NCI-H69 (cell line): ENCODE measurements around the gene PNPT1.
A peak's percentile ranks its signal among the peaks of the same experiment; 100 is the strongest.
"Not testable (repeated sequence)": the region's sequence is repeated elsewhere in the genome, so short reads cannot be mapped to it uniquely, and the experiment has no call there.

ENCODE experiments used
- DNase-seq: peaks from one replicate; lab custom pipeline; 2025; lab: John Stamatoyannopoulos, UW

PNPT1 gene

DNA sequence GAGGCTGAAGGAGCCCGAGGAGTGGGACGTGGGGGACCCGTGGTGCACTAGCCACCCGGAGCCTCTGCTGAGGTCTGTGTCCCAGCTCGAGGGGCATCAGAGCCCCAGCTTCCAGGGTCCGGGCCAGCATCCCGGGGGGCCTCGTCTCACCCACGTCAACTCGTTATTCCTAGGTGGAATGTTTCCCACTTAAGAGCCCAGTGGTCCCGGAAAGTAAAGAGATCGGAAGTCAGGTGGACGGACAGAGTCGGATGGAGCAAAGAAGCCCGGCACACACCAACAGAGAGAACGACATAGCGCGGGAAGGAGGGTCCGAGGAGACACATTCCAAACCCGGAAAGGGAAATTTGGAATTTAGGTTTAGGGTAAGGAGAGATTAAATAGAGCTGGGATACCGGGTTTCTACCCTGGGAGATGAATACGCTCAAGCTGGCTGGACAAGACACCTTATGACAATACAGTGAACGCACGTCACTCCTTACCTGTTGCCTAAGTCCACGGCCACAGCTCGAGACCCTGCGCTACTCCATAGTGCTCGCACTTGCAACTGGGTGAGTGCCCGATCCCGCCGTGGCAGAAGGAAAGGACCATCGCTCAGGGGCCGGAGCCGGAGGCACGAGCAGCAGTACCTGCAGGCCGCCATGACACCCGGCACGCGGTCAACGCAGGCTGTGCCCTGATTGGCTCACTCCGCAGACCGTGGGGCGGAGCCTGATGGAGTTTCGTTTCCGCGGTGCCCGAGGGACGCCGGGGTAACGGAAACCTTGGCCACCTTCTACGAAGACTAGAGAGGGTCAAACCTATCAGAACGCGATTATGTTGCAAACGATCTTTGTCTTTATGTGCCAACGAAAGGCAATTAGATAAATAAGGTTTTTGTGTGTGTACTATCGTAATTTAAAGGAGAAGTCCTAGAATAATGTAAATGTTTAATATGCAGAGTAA is at the start of gene PNPT1:
Gene PNPT1 (minus strand): TSS at position 664 of the 945 bp plus-strand sequence. CDS start 21 bp downstream, at position 643.
- DNase-seq: peak; percentile 94

DNA sequence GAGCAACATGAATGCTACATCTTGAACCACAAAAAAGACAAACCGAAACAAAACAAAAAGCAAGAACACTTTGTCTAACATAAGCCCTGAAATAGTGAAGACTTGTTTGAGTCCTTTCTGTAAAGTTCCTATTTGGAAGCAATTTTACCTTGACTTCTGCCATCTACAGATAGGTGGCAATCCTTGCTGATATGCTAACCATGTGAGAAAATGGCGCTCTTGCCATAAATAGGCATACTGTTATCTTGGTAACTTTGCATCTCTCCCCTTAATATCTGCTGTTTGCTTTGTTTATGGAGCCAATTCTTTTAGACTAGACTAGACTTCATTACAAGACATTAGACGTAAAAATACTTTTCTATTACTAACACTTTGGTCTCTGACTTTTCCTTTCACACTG is 49.4 kb upstream of the PNPT1 start:
- DNase-seq: no peak

DNA sequence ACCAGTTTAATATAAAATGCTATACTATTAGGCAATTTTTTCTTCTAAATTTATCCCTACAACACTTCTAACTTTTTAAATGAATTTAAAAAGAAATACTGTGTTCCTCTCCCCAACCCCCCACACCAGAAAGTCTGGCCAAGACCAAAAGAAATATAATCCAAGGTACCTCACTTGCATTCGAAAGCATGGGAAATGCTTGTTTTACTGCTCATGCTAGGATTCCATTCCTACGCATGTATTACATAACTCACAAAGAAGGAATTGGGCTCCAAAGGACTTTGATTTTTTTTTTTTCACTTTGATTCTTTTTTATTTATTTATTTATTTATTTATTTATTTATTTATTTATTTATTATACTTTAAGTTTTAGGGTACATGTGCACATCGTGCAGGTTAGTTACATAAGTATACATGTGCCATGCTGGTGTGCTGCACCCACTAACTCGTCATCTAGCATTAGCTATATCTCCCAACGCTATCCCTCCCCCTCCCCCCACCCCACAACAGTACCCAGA is 42.4 kb upstream of the PNPT1 start:
- DNase-seq: not testable (repeated sequence)

DNA sequence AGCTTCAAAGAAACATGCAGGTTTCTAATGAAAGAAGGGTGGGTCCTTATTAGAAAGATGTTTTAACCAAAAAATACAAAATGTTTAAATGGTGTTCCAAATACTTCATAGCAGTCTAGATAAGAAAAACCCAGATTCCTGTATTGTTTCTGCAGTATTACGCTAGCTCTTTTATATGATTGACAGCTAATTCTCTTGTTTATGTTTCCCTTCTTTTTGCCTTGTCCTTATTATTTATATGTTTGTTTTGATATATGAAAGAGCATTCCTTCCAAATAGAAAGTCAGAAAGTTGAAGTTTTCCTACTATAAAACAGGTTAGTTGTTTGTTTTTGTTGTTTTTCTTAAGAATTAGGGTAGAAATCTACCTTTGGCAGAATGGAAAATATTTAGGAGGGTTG is 41.1 kb upstream of the PNPT1 start:
- no peak for DNase-seq

DNA sequence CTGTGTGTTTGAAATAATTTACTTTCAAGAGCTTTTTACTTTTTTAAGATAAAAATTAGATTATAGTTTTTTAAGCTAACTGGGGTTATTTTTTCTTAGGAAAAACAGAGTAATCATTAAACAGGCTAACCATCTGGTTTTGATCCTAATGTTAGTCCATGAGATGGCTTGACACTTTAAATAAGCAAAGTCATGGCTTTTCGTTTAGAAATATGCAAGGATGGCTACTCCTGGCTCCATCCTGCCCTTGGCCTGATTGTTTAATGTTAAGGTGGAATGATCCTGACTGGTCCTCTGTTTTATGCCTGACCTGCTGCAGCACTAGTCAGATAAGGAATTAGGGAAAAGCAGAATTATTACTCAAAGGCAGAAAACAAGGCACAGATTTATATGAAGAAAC is 39.7 kb upstream of the PNPT1 start:
- DNase-seq: no peak

DNA sequence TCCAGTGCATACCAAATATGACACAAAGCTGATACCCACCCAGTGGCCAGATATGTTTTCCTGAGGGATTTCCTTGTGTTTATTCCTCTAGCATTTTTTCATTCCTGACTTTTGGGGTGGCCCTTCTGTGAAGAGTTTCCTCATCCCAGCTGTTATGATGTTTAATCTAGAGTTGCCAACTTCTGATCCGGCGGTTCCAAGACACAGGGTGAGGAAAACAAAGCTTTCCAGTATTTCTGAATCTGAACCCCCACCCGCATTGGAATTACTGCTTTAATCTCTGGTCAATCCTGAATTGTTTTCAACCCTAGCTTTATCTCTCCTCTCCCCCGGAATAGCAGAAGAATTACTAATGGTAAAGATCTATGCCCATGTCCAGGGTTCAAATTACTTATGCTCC is 39.2 kb upstream of the PNPT1 start:
- no peak for DNase-seq

DNA sequence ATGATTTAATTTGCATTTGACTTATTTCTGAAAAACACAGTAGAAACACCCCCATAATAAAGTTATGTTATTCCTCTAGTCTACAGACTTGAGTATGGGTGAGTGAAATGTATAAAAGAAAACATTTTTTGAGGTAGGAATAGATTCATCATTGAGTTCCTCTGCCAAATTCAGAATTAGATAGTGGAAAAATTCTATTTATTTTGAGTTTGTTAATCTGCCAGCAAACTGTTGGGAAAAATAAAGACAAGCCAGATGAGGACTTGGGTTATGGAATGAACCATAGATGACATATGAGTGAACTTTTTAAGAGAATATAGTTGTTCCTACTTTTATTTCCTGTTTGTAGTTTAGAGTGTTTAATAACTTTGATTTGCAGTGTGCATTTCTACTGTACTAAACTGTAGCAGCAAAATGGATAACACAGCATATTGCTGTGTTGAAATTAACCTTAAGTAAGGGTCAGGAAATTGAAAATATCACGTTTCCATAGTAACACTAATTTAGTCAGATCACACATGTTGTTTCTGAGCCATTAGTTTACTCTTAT is 35.6 kb upstream of the PNPT1 start:
- no peak for DNase-seq

DNA sequence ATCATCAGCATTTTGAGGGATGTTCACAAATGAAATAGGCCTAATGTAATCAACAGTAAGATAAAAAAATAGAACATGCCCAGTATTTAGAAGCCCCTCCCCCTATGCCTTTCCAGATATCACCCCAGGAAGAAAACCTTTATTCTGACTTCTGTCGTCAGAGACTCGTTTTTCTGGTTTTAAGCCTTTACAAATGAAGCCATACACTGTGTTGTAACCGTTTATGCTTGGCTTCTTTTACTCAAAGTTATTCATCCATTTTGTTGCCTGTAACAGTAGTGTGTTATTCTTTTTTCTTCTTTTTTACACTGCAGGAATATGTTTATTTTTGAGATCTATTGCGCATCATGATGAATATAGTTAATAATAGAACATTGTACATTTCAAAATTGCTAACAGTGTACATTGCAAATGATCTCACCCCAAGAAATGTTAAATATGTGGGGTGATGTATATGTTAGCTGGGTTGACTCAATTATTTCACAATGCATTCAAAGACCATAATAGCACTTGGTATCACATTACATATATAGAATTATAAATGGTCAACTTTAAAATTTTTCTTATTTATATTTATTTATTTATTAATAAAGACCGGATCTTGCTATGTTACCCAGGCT is 28.1 kb upstream of the PNPT1 start:
- DNase-seq: no peak

DNA sequence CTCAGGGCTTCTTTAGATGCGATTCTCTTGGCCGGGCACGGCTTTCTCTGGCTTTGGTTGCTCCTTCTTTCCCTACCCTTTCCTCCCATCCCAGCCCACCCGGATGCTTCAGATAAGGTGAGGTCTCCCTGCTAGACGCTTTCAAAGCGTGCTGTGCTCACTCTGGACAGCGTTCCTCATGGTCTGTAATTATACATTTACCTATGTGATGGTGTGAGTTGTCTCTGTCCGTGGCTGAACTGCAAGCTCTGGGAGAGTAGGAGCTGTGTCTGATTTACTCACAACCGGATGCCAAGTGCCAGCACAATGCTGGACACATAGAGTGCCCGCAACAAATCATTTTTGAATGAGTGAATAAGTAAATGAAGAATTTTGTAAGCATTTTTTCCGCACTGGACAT is 26.8 kb upstream of the PNPT1 start:
- peak; percentile 84 for DNase-seq

DNA sequence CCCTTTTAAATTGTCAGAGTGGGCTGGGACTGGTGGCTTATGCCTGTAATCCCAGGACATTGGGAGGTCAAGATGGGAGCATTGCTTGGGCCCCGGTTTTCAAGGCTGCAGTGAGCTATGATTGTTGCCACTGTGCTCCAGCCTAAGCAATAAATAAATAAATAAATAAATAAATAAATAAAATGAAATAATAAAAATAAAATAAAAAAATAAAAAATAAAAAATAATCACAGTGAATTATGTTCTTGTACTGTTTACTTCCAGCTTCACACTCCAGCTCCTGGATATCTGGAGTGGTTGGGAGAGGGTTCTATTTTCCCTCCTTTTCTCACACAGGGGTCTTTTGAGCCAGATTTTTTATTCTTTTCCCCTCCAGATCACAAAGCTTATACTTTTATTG is 26.2 kb upstream of the PNPT1 start:
- no peak for DNase-seq

DNA sequence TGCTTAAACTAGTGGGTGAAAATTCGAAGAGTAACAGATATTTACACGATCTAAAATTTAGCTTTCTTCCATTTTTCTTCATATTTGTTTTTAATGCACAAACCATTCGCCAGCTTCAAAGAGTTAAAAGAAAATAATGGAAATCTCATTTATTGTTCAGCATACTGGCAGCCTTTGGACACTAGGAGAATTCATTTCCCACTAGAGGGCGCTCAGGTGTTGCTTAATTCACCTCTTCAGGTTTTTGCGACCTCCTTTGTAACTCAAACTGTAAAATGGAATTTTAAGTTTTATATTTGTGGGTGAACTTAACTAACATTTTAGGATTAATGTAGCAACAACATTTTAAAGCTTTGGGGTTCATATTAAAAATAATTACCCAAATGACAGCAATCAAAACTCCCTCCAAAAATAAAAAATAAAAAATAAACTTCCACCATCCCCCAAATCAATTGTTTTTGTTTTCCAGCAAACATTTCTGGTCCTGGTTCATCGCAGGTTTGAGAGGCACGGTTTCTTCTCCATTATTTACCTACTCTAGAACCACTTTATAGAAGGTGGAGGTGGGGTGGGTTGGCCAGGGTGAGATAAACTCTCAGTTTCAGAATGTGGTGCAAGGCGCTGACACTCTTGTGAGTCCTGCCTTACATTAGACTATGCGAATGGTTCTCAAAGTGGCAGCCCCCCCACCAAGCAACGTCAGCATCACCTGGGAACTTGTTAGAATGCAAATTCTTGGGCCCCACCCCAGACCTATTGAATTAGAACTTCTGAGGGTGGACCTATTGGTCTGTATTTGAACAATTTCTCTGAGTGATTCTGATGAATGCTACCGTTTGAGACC is 24.7 kb upstream of the PNPT1 start:
- peak; percentile 75 for DNase-seq

DNA sequence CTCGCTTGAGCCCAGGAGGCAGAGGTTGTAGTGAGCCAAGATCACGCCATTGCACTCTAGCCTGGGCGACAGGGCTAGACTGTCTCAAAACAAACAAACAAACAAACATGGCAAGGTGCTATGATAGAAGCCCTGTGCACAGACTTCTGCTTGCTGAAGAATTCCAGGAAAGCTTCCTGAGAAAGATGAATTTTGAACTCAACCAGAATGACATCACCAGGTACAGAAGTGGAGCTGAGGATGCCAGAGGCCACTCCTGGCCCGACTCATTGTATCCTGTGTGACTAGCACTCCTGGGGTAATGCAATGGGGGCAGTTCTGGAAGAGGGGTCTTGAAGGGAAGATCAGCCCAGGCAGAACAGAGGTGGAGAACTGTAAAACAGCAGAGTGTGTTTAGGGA is 22.0 kb upstream of the PNPT1 start:
- no peak for DNase-seq

DNA sequence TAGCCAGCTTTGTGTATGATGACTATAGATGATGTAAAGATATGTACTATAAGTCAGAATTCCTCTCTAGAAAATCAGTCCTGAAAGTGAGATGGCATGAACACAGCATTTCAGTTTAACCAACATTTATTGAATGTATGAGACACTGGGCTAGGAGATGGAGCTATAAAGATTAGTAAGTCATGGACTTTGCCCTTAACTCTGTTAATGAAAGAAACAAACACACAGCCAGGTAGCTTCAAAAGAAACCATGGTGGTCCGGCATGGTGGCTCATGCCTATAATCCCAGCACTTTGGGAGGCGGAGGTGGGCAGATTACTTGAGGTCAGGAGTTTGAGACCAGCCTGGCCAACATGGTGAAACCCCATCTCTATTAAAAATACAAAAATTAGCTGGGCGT is 21.5 kb upstream of the PNPT1 start:
- DNase-seq: not testable (repeated sequence)

DNA sequence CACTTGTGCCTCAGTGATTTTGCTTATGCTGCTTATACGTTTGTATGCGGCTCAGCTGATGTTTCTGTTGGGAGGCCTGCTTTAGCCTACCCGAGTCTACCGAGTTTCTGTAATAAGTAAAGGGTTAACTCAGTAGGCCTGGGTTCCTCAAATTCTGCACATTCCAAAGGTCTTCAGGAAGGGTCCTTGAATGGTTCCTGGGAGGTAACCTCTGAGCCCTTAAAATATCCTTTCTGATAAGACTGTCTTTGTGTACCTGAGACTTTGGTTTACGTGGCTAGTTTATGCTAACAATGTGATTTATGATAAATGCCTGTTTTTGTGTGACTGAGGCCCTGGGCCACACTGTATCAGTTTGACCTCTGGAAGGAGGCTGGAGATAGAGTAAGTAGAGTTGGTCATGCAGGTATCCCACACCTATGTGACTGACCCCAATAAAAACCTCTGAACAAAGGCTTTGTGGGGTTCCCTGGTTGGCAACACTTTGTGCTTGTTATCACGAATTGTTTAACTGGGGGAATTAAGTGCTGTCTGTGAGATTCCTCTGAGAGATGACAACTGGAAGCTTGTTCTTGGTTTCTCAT is 18.9 kb upstream of the PNPT1 start:
- DNase-seq: no peak

DNA sequence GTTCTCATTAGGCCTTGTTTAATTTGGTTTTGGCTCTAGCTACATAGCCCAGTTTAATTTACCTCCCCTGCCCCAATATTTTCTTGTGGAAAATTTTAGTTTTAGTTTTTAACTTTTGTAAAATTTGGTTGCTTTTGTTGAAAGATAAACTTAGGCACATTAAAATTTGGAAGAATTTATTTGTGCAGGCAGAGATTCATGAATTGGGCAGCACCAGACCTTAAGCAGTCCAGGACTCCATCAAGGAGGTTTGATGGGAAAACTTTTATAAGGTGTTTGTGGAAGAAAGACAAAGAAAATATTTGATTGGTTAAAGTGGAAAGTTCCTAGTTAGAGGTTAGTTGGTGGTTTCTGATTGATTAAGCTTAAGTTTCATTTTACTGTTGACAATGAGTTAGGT is 16.4 kb upstream of the PNPT1 start:
- no peak for DNase-seq

DNA sequence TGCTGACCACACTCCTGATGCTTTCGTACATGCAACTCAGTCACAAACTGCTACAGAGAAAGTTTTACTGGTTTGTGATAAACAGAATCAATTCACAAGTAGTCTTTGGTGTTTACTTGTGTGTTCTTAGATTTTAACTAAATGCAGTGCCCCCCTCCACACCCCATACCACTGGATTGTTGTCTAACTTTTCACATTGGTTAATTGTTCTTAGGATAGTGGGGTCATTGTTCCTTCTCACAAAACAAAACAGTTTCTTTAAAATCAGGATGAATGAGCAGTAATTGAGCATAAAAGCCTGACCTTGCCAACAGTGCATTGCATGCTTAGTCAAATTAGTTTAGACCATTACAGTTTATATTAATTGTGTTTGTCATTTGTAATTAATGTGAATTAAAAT is 14.1 kb upstream of the PNPT1 start:
- no peak for DNase-seq

DNA sequence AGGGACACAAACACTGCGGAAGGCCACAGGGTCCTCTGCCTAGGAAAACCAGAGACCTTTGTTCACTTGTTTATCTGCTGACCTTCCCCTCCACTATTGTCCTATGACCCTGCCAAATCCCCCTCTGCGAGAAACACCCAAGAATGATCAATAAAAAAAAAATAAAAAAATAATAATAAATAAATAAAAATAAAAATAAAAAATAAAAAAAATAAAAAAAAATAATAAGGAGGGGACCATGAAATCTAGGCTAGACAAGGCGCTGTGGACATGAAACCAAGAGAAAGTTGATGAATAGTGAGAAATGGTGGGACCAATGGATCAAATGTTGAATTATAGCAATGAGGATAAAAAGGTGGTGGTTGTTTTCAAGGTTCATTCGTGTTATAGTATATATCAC is 12.6 kb upstream of the PNPT1 start:
- not testable (repeated sequence) for DNase-seq

DNA sequence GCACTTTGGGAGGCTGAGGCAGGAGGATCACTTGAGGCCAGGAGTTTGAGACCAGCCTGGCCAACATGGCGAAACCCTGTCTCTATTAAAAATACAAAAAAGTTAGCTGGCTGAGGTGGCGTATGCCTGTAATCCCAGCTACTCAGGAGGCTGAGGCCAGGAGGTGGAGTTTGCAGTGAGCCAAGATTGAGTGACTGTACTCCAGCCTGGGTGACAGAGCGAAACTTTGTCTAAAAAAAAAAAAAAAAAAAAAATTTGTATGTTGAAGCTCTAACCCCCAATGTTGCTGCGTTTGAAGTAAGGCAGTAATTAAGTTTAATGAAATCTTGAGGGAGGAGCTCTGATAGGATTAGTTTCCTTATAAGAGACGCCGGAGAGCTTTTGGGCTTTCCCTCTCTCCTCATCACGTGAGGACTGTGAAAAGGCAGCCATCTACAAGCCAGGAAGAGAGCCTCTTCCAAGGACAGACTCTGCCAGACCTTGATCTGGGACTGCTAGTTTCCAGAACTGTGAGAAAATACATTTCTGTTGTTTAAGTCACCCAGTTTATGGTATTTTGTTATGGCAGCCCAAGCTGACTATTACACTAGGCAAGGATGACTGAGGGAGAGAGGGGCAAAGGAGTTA is 11.5 kb upstream of the PNPT1 start:
- DNase-seq: no peak

DNA sequence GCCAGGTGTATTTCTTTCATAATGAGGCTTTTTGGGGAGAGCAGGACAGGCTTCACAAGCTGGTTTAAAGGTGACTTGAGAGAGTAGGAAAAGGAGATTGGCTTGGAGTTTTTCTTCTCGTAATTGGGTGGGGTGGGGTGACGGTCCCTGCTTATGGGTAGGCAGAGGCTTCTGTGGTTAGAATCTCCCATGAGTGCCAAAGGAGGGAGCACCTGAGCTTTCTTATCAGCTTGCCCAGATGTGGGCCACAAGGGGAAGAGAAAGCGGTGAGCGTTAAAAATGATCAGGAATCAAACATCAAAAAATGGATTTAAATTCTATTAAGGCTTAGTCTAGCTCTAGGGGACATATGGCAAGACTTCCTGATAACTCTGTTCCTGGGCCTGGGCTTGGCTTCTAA is 9.7 kb upstream of the PNPT1 start:
- no peak for DNase-seq

DNA sequence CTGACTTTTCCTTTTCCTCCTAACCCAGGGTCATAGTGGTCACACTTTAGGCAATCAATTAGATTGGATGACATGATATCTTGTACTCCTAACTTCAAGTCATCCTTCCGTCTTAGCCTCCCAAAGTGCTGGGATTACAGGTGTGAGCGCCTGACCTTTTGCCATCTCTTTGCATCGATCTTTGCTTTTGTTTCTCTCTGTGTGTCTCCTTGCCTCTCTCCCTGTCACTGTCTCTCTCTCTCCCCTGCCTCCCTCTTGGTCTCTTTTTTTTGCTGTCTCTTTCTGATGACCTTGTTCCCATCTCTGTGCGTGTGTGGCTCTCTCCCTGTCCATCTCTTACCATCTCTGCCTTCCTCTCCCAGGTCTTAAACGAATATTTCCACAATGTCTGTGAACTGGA is 904 bp downstream of the PNPT1 start:
- not testable (repeated sequence) for DNase-seq

DNA sequence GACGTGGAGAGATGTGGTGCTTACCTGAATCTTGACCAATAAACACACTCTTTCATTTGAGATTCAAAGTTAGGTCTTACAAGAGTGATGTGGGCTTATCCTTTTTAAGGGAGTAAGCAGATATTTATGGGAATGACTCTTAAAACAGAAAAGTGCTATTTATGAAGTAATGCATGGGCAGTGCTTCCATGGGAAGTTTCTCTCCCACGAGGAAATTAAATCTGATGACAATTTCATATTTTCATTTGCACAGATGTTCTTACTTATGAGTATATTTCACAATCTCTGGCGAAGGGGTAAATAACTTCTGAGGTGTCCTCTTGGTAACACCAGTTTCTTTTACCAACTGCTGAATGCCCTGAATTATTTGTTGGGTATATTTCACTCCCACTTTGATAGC is 21.0 kb downstream of the PNPT1 start:
- no peak for DNase-seq
